ENCODE results near the gene IRX3.

IRX3 gene

DNA sequence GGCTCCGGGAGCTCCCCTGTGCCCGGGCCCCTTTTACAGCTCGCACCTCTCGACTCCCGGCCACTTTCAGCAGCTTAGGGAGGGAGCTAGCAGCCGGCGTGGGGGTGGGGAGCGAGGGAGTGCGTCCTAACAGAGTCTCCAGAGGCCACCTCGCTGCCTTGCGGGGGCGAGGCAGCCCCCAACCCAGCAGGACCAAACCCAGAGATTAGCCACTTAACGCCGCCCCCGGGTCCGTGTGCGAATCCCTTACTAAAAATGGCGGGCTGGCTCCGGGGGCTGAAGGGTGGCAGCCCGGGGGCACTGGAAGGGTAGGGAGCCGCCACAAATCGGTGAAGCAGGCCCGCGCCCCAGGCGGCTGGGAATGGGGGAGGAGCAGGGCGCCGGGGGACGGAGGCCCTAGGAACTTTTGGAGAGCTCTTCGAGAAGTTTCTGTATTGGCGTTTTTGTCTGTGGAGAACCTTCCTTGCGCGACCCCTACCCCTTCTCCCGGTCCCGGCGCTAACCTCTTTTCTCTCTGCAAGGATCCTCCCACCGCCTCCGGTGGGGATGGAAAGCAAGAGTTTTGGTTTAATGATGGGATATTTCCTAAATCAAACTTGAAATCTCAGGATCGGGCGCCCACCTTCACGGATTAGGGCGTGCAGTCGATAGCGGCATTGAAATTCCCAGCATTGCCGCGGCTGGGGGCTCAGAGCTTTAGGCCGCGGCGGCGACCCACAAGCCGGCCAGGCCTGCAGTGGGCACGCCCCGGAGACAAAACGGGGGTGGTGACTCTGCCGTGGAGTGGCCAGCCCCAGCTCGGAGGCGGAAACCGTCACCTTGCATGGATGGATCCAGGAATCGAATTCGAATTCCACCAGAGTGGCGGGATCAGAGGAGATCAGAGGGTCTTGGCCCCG lies 793 bp upstream of the IRX3 start:
- DNase-seq: no peak
- no peak overlapping the region for H3K4me3 Mint-ChIP-seq

DNA sequence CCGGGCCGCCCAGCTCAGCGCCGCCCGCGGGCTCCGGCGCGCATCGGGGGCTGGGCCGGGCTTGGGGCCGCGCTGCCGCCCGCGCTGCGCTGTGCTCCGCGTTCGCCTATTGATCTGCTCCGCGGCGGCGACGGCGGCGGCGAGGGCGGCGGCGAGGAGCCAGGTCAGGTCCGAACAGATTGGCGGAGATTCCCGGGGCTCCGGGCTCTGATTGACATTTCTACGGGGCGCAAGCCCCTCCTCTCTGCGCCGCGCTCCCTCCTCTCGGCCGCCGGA lies 559 bp downstream of the IRX3 start:
- CTCF ChIA-PET: no interaction called here
- H3K9me3 Mint-ChIP-seq: no peaks in the 10 kb centered on the region
- H3K27me3 Mint-ChIP-seq: peaks cover 98% of the 10 kb centered on the region
- H3K27ac Mint-ChIP-seq: no peak overlapping the region
- peaks cover 28% of the 10 kb centered on the region for H3K4me1 Mint-ChIP-seq
- H3K4me3 Mint-ChIP-seq: peak overlapping the region; percentile 48
- peaks cover 10% of the 10 kb centered on the region for H3K36me3 Mint-ChIP-seq
- DNase-seq: no peak

More for the DNA sequence above, 793 bp upstream of the IRX3 start:
- Mint-ChIP-seq H3K27me3 (peaks cover 98% of the 10 kb centered on the region), H3K9me3 (no peaks in the 10 kb centered on the region), H3K4me1 (peaks cover 25% of the 10 kb centered on the region), H3K36me3 (peaks cover 10% of the 10 kb centered on the region), H3K27ac (peak overlapping the region; percentile 28)
- CTCF ChIA-PET: interaction anchor here (0.9 kb wide), 2 partner anchors 649 to 738 kb away, joined by 3 read pairs; no protein-coding TSS in a partner anchor

DNA sequence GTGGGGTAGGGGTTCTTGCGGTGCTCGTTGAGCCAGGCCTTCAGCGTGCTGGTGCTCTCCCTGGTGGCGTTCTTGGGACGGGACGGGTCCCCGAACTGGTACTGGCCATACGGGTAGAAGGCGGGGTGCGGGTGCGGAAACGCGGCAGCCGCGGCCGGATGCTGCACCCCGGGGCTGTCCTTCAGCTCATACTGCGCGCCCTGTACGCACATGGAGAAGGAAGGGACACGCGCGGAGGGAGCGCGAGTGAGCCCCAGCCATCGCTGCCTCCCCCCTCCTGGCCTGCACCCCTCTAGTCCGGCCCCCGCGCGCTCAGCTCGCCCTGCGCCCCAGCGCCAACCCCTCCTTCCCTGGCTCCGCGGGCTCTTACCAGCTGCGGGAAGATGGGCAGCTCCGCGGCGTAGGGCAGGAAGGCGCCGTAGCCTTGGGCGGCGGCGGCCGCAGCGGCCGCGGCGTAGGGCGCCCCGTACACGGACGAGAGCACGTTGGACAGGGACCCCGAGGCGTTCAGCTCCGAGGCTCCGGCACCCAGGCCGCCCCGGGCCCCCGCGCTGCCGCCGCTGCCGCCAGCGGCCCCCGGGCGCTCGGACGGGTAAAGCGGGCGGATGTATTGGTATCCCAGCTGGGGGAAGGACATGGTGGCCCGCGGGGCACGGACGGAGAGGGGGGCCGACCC lies 1.0 kb downstream of the IRX3 start:
- CTCF ChIA-PET: no interaction called here
- Mint-ChIP-seq H3K4me3 (peak overlapping the region; percentile 44), H3K9me3 (no peaks in the 10 kb centered on the region), H3K4me1 (peaks cover 28% of the 10 kb centered on the region), H3K27ac (no peak overlapping the region), H3K27me3 (peaks cover 98% of the 10 kb centered on the region), H3K36me3 (peaks cover 8% of the 10 kb centered on the region)
- DNase-seq: no peak

DNA sequence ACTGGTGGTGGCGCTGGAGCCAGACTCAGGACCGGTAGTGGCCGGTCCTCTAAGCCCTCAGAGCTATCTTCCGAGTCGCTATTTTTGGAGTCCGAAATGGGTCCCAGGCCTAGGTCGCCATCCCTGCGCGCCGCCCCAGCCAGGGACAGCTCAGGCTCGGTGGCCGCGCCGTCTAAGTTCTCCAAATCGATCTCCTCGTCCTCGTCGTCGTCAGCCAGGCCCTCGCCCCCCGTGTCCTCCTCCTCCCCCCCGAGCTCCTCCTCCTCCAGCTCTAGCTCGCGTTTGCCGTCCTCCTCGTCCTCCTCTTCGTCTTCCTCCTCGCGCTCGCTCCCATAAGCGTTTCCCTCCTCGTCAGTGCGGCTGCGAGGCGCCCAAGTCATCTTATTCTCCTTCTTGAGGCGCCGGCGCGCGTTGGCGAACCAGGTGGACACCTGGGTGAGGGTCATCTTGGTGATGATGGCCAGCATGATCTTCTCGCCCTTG lies 1.6 kb downstream of the IRX3 start:
- Mint-ChIP-seq H3K4me3 (peak overlapping the region; percentile 44), H3K27me3 (peaks cover 98% of the 10 kb centered on the region), H3K36me3 (peaks cover 8% of the 10 kb centered on the region), H3K4me1 (peaks cover 28% of the 10 kb centered on the region), H3K27ac (peak overlapping the region; percentile 50), H3K9me3 (no peaks in the 10 kb centered on the region)
- CTCF ChIA-PET: no interaction called here
- DNase-seq: no peak

DNA sequence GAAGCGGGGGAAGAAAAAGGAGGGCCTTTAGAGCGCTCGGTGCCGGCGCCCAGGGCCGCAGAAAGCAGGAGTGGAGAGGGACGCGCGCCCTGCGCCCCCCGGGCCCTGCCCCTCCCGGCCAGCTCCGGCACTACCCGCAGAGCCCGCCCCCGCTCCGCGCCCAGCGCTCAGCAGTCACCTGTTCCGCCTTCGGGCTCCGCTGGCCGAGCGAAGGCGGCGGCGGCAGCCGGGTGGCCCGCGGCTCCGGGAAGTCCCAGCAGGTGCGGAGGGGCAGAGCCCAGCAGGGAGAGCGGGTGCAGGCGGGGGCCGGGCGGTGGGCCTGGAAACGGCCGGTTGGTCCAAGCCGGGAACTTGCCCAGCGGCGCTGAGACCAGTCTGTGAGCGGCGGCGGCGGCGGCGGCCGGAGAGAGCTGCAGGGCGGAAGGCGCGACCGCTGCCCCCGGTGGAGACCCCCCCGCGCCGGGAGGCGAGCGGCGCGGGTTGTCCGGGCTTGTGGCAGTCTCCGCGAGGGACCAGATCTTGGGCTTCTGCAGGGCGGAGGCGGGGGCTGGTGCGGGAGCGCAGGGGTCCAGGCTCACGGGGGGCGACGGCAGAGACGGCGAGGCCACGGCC lies 2.2 kb downstream of the IRX3 start:
- Mint-ChIP-seq H3K27ac (no peak overlapping the region), H3K4me1 (peaks cover 28% of the 10 kb centered on the region), H3K27me3 (peaks cover 98% of the 10 kb centered on the region), H3K36me3 (peaks cover 6% of the 10 kb centered on the region), H3K9me3 (no peaks in the 10 kb centered on the region), H3K4me3 (no peak overlapping the region)
- DNase-seq: no peak
- CTCF ChIA-PET: no interaction called here

DNA sequence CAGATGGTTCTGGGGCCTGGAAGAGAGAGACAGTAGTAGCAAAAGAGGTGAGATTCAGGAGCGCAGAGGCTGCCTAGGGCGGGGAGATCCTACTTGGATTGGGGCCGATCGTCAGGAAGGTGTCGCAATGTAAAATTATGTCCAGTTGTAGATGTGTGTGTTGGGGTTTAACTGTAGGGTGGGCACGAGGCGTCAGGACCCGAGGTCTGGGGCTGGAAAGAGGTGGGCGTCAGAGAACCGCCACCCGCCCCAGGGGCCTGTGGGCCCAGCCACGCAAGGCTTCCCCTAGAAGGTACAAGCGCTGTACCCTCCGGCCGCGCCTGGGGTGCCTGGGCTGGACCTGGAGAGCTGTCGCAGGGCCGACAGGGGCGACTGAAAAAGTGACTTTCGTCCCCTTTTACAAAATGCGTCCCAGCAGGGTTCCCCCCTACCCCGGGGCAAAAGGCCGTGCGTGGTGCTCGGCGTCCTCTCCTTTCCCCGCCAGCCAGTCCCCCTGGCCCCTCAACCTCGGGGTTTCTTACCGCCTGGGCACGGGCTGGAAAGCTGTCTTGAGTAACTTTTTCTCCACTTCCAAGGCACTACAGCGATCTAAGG lies 2.8 kb downstream of the IRX3 start:
- Mint-ChIP-seq H3K36me3 (peaks cover 6% of the 10 kb centered on the region), H3K27ac (no peak overlapping the region), H3K9me3 (no peaks in the 10 kb centered on the region), H3K4me3 (no peak overlapping the region), H3K27me3 (peaks cover 96% of the 10 kb centered on the region), H3K4me1 (peaks cover 28% of the 10 kb centered on the region)
- CTCF ChIA-PET: no interaction called here
- no peak for DNase-seq

DNA sequence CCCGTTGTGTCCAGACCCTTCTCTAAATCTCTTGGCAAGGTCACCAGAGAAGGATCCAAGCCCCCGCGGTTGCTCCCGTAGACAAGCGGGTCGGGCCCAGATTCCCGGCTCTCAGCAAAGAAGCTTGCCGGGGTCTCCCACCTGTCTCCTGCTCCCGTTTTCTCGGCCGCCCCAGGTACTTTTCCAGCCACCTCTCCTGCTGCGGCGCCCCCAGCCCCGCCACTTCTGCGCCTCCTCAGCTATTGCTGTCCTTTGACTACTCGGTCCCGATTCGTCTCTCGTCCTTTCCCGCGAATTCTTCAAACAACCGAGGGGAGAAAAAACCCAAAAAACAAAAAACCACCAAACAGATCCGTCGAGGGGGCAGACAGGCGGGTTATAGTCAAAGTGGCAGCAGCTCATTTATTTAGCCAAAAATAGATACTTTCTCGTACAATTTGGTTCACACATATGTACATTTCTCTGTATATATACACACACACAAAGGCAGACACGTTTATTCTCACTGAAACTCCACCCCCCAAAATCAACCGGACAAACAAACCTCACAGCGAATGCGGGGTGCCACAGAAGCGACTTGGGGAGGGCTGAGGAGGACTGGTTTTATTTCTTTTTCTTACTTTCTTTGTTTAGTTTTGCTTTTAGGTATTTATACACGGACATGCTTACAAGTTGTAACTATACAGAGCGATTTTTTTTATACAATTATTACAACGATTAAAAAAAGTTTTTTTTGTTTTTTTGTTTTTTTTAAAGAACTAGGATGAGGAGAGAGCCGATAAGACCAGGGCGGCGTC lies 3.5 kb downstream of the IRX3 start:
- Mint-ChIP-seq H3K27ac (peak overlapping the region; percentile 67), H3K27me3 (peaks cover 96% of the 10 kb centered on the region), H3K9me3 (no peaks in the 10 kb centered on the region), H3K4me3 (no peak overlapping the region), H3K4me1 (peaks cover 28% of the 10 kb centered on the region), H3K36me3 (peaks cover 2% of the 10 kb centered on the region)
- CTCF ChIA-PET: interaction anchor here (0.6 to 1.4 kb wide), 3 partner anchors 9 to 392 kb away, joined by 4 to 8 read pairs (median 4); no protein-coding TSS in a partner anchor
- DNase-seq: no peak

DNA sequence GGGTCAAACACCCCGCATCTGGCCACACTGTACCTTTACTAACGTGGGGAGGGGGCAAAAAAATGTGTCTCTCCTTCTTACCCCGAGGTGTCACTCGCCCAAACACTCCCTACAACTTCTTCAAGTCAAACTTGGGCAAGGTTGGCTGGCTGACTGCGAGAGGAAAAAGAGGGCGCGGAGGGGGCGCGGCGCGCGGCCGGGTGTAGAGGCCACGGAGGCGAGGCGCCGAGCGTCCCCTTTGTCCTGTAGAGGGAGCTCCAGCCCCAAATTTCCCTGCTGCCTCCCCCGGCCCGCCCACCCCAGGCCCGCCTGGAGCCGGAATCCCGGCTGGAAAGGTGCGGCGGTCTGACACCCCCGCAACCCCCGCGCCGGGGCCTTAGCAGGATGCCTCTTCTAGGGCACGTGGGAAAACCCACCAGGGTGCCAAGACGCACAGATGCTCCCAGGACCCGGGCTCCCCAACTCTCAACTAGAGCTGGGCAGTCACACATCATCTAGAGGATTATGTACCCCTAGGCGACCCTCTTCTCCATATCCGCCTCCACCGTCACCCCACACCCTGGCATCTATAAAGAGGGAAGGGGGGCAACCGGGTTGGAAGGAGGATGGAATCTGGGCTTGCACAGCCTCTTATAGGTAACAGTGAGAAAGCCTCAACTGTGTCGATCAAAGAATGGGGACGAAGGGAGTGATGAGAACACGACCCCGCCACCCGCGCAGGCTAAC lies 4.2 kb downstream of the IRX3 start:
- Mint-ChIP-seq H3K27me3 (peaks cover 94% of the 10 kb centered on the region), H3K4me1 (peaks cover 28% of the 10 kb centered on the region), H3K27ac (no peak overlapping the region), H3K4me3 (no peak overlapping the region), H3K36me3 (peaks cover 2% of the 10 kb centered on the region), H3K9me3 (no peaks in the 10 kb centered on the region)
- CTCF ChIA-PET: interaction anchor here (0.6 to 1.5 kb wide), 4 partner anchors 10 to 657 kb away, joined by 3 to 8 read pairs (median 4); no protein-coding TSS in a partner anchor
- no peak for DNase-seq

DNA sequence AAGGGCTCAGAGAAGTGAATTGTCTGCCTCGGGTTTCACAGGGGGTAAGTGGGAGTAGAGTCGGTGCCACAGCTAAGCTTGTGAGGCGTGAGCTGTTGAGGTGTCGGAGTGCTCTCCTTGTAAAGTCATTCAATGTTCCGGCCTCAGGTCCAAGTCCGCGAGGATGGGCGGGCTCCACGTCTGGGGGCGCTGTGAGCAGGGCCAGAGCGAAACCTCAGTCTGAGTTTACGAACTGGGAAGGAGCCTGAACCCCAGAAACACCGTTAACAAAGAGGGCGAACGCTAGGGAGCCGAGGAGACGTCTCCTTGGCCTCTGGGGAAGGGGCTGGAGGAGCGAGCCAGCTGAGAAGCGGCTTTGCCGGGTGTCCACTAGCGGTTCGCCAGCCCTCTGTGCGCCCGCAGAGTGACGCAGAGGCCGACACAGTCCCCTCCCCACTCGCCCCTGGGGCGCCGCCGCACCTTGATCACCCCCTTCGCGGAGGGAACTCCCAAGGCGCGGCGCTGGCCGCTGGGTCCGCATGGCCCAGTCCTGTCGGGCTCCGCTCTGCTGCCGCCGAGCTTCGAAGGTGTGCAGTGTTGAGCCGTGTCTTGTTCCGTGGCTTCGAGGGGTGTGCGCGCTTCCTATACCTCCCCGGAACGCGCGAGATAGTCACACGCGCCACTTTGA lies 4.9 kb downstream of the IRX3 start:
- CTCF ChIA-PET: interaction anchor here (1.0 to 1.5 kb wide), 4 partner anchors 10 to 1049 kb away, joined by 3 to 8 read pairs (median 4); no protein-coding TSS in a partner anchor
- Mint-ChIP-seq H3K27ac (no peak overlapping the region), H3K27me3 (peaks cover 87% of the 10 kb centered on the region), H3K4me3 (no peak overlapping the region), H3K9me3 (no peaks in the 10 kb centered on the region), H3K4me1 (peaks cover 28% of the 10 kb centered on the region), H3K36me3 (peaks cover 2% of the 10 kb centered on the region)
- no peak for DNase-seq

DNA sequence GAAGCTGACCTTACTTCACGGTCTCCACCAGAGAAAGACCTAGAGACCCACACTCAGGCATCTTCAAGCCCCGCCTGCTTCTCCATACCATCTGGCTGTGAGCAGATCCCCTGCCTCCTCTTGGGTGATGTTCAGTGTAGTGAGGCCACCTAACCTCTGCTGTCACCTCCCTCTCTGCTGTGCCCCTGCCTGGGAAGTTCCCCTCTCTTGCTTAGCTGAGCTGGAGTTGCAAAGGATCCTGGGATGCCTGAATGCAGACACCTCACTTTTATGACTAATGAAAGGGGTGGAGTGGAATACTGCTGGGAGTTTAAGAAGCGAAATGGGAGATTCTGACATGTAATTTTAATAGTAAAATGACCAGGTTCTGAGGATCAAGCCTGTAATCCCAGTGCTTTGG lies 5.8 kb downstream of the IRX3 start:
- H3K9me3 Mint-ChIP-seq: no peaks in the 10 kb centered on the region
- H3K4me3 Mint-ChIP-seq: no peak overlapping the region
- peaks cover 80% of the 10 kb centered on the region for H3K27me3 Mint-ChIP-seq
- CTCF ChIA-PET: interaction anchor here (1.0 to 1.5 kb wide), 3 partner anchors 507 to 1050 kb away, joined by 3 read pairs; no protein-coding TSS in a partner anchor
- no peak for DNase-seq
- peaks cover 22% of the 10 kb centered on the region for H3K4me1 Mint-ChIP-seq
- H3K36me3 Mint-ChIP-seq: peaks cover 2% of the 10 kb centered on the region
- H3K27ac Mint-ChIP-seq: no peak overlapping the region

DNA sequence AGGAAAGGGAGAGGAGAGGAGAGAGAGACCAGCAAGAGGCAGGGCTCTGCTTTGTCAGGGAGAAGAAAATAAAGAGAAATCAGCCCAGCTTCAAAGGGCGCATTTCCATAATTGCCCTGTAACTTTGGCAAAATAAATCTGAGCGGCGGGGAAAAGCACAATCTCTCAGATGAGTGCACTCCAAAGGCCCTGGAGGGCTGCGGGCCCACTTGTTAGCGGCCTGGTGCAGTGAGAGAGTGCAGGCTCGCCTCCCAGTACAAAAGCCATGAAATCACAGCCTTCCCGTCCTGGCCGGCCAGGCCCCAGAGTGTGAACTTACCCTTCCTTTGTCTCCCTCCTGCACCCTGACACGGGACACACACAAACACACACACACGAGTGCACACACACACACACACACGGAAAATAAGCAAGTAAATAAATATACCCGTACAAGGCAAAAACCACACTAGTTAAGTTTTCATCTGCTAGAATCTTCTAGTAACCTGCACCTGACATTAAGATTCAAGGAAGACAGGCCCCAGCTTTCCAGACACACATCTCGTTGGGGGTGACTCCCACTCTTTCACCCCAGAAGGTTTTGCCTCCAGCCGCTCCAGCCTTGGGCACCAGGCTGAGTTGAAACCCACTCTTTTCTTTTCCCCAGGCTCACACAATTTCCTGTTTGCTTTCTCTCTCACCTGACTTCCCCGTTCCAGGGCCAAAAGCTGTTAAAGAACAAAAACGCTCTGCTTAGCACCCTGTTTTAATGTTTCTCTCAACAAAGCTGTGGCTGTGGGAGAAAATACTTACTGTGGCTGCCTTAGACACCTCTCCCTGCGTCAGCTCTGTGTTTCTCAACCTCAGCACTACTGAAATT lies 8.5 kb downstream of the IRX3 start:
- CTCF ChIA-PET: no interaction called here
- H3K27ac Mint-ChIP-seq: peak overlapping the region; percentile 64
- peaks cover 11% of the 10 kb centered on the region for H3K4me1 Mint-ChIP-seq
- H3K9me3 Mint-ChIP-seq: no peaks in the 10 kb centered on the region
- H3K36me3 Mint-ChIP-seq: no peaks in the 10 kb centered on the region
- no peak overlapping the region for H3K4me3 Mint-ChIP-seq
- peaks cover 56% of the 10 kb centered on the region for H3K27me3 Mint-ChIP-seq
- DNase-seq: no peak

DNA sequence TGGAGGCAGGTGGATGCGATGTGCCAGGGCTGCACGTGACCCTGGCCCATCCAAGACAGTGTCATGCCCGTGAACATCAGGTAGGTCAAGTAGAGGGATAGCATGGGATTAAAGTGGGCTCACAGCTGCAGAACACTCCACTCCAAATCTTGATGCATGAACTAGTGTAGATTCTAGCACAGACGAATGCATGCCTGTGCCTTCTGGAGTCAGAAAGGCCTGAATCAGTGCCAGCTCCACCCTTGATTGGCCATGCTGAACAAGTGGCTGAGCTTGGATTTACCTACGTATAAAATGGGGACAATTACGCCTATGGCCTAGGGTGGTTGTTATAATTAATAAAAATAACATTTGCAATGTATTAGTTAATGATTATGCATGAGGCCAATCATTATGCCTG lies 10.6 kb downstream of the IRX3 start:
- H3K36me3 Mint-ChIP-seq: no peaks in the 10 kb centered on the region

More for the DNA sequence above, 10.6 kb downstream of the IRX3 start:
- Mint-ChIP-seq H3K4me3 (no peak overlapping the region), H3K27me3 (peaks cover 34% of the 10 kb centered on the region), H3K9me3 (no peaks in the 10 kb centered on the region), H3K27ac (no peak overlapping the region), H3K4me1 (peaks cover 6% of the 10 kb centered on the region)
- CTCF ChIA-PET: no interaction called here
- no peak for DNase-seq
